ENCODE results near the gene KLK15.

- no peak for TF ChIP-seq CTCF (IDR thresholded peaks at IDR 0.05)
- no peak for TF ChIP-seq POLR2A (IDR thresholded peaks at IDR 0.05)
These were observed 6.7 kb downstream of the KLK15 start for GRCh38 chr19:50826492-50827240.
